GM18517 (cell line): ENCODE data around the gene KPNA6.
A peak's percentile ranks its signal among the peaks of the same experiment; 100 is the strongest.
"Not testable (repeated sequence)": the region's sequence is repeated elsewhere in the genome, so short reads cannot be mapped to it uniquely, and the experiment has no call there.

Source experiments
- ATAC-seq: cut with Tn5 transposase; IDR thresholded peaks from one replicate; pipeline ENCODE4 v1.9.1; 2021; ENCODE audit warnings: mild to moderate bottlenecking, moderate library complexity; ENCODE audit not compliant: unreplicated experiment

Gene KPNA6

DNA sequence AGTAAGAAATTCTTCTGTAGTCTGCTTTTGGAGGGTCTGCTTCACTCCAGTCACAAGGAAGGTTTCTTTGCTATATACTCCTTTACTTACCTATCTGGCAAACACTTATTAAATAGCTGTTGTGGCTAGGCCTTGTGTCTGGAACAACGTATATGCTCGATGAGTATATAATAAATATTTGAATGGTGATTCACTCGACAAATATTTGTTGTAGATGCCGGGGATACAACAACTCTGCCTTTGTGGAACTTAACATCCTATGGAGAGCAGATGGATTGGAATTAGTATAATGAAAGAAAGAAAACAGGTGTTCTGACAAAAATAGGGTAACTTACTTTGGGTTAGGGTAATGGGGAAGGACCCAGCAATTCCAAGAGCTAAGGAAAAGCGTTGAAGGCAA, 31.1 kb downstream of the KPNA6 start:
- ATAC-seq = no peak

DNA sequence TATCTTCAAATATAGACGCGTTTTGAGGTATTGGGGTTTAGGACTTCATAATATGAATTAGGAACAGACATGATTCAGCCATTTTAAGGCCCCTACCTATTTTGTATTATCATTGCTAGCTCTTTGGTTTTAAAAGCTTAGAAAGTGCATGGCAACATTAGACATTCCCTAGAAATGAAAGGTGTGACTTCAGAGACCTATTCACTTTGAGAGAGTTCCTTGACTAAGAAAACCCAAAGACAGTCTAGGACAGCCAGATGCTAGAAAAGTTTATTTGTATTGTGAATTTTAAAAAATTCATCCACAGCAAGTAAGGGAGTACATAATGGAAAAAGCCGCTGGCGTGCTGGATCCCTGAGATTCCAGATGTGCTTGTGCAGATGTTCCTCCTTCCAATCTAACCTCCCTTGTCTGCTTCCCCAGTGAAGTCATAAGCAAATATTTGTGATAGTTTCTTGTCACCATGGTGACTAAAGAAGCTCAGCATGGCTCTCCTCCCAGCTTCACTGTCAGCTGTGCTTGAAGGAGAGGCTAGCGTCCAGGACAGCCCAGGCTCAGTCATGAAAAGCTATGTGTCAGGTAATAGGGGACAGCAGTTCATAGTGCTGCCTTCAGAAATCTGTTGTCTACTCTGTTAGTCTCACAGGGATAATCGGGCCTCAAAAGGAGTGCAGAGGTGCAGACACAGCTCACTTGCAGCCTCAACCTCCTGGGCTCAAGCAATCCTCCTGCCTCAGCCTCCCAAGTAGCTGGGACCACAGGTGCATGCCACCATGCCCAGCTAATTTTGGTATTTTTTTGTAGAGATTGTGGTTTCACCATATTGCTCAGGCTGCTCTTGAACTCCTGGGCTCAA, 34.8 kb downstream of the KPNA6 start:
- ATAC-seq = no peak

DNA sequence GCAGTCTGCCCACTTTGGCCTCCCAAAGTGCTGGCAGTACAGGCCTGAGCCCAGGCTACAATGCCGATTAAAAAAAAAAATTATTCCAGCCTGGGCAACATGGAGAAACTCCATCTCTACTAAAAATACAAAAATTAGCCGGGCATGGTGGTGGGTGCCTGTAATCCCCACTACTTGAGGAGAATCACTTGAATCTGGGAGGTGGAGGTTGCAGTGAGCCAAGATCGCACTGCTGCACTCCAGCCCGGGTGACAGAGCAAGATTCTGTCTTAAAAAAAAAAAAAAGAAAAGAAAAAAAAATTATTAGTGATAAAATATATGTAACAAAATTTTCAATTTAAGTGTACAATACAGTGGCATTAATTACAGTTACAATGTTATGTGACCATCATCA, 35.4 kb downstream of the KPNA6 start:
- not testable (repeated sequence) for ATAC-seq

DNA sequence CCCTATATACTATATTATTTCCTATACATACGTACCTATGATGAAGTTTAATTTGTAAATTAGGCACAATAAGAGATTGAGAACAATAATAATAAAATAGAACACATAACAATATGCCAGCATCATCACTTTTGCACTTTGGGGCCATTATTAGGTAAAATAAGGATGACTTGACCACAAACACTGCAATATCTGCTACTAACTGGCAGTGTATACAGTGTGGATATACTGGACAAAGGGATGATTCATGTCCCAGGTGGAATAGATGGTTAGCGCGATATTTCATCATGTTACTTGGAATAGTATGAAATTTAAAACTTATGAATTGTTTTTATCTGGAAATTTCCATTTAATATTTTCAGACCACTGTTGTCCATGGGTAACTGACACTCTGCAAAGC, 36.2 kb downstream of the KPNA6 start:
- no peak for ATAC-seq

DNA sequence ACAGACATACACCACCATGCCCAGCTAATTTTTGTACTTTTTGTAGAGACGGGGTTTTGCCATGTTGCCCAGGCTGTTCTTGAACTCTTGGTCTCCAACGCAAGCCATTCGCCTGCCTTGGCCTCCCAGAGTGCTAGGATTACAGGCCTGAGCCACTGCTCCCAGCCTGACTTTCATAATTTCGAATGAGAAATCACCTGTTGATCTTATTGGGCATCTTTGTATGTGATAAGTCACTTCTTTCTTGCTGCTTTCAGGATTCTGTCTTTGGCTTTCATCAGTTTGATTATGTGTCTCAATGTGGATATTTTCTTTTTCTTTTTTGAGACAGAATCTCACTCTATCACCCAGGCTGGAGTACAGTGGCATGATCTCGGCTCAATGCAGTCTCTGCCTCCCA, 39.9 kb downstream of the KPNA6 start:
- not testable (repeated sequence) for ATAC-seq

DNA sequence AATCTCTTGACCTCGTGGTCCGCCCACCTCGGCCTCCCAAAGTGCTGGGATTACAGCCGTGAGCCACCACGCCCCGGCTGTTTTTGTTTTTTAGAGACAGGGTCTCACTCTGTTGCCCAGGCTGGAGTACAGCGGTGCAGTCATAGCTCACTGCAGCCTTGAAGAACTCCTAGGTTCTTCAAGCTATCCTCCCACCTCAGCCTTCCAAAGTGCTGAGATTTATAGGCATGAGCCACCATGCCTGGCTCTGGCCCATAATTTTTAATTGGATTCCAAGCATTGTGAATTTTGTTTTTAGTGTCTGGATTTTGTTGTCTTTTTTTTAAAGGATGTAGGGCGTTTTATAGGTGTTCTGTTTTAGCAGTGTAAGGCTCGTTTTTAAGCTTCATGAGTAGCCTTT, 43.0 kb downstream of the KPNA6 start:
- ATAC-seq = no peak

DNA sequence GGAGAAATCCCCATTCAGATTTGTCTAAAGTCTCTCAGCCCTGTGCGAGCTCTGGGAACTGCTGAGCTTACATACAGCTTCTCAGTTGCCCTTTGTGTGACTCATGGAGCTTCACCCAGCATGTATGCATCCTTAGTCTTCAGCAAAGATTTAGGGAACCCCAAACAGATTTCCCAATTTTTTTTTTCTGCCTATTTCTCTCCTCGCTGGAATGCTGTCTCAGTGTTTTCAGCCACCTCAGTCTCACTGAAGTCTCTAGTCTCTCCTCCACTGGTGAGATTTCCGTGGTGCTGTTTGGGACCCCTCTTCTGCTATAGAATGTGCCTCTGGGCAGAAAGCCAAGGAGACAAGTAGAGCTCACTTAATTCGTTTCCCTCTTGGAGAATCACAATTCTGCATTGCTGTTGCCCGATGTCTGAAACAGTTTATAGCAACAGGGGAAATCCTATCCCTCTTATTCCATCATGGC, 43.5 kb downstream of the KPNA6 start:
- ATAC-seq = no peak

DNA sequence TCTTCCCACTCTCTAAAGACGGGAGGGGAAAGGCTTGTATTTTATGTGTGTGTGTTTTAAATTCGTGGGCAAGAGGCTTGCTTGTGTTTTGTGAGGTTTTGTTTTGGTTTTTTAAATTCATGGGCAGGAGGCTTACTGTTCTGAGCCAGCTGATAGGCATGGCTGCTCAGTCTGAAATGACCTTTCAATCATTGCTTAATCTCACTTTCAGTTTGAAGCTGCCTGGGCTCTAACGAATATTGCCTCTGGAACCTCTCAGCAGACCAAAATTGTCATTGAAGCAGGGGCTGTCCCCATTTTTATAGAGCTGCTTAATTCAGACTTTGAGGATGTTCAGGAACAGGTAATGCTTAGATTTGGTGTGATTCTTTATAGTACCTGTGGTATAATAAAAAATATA, 51.3 kb downstream of the KPNA6 start:
- no peak for ATAC-seq

DNA sequence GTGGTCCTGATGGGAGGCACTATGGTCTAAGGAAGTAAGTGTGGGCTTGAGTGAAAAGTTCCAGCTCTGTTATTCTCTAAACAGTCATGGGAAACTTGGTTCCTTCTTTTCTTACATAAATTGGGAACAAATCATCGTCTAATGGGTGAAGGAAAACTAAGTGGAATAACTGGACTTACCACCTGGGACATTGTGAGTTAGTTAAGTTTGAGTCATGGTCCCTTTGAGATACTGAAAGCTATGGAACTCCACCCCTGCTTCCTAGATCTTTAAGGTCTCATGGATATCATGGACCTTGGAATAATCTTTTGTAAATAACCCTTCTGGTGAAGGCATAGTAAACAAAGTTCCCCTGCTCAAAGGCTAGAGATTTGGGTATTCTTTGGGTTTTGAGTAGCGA, 55.5 kb downstream of the KPNA6 start:
- no peak for ATAC-seq

DNA sequence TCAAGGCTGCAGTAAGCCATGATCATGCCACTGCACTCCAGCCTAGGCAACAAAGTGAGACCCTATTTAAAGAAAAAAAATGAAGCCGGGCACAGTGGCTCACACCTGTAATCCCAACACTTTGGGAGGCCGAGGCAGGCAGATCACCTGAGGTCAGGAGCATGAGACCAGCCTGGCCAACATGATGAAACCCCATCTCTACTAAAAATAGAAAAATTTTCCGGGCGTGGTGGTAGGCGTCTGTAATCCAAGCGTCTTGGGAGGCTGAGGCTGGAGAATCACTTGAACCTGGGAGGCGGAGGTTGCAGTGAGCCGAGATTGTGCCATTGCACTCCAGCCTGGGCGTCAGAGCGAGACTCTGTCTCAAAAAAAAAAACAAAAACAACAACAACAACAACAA, 57.8 kb downstream of the KPNA6 start:
- not testable (repeated sequence) for ATAC-seq

DNA sequence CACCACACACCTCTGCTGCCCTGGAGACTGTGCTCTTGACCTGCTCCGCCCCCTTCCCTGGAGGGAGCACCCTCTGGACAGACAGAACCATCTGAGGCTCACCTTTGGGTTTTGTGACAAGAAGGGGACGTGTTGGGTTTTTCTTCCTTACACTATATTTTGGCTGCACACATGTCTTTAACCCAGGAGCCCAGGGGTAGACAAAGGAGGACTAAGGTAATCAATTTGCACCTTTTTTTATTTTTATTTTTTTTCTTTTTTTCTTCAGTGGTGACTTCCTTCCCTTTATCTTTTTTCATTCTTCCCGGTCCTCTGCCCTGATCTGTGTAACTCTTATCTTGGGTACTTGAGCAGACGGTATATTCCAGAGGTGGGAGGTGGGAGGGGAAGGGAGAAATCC, 63.1 kb downstream of the KPNA6 start:
- no peak for ATAC-seq

DNA sequence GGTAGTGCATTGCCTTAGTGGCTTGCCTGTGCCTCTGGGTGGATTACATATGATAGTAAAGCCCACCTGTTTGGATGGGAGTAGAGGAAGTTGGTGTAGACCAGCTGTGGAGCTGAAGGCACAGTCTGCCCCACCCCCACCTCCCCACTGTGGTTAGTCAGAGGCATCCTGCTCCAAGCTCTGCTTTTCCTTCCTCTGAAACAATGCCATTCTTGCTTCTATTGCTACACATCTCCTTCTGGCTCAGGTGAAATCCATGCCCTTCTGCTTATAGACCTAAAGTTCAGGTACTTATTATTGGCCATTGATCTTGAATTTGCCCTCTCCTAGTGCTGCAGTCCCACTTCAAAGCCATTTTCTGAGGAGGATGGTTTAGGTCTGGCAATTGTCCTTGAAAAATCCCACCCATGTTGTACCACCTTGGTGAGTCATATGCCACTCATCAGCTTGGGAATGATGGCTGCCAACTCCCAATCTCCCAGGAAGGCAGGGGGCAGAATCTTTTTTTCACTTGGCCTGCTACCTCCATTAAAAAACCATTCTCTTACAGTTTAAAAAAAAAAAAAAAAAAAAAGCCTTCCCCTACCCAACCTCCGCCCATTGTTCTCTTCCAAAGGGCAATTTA, 64.9 kb downstream of the KPNA6 start:
- ATAC-seq = no peak

DNA sequence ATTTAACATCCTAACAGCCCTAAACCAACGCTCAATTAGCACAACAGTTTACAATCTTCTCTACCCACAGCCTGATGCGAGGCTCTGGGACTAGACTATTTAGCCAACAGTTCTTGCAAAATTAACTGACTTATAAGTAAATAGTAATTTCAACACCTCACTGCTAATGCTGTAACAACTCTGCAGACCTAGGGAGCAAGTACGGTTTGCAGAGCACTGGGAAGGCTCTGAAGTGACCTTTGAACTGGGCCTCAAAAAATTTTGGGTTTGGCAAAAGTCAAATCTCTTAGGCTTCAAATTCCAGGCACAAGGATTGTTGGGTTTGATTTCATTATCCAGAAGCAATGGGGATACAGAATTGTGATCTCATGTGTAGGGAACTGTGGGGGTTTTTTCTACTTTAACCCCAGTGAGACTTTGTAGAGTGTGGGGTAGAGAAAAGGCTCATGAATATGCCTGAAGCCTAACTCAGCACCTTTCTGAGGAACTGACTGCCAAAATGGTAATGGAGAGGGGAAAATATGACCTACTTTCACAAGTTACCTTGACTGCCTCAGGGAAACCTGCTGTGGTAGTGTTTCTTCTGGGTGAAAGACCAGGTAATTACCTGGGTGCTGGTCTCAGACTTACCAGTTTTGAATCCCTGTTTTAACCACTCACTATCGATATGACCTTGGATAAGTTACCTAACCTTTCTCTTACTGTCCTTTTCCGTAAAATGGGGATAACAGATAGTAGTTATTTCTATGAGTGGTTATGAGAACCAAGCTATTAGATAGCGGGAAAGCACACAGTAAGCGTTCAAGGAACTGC, 70.7 kb downstream of the KPNA6 start:
- no peak for ATAC-seq

DNA sequence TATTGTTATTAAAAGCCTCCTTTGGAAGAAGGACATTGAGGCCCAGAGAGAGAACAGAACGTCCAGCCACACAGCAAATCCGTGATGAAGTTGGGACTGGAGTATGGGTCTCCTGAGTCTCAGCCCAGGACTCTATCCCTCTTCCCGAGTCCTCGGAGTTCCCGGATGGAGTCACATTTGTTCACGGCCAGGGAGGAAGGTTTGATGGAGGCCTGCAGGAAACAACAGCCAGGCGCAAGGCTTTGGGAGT, 71.3 kb downstream of the KPNA6 start:
- no peak for ATAC-seq

DNA sequence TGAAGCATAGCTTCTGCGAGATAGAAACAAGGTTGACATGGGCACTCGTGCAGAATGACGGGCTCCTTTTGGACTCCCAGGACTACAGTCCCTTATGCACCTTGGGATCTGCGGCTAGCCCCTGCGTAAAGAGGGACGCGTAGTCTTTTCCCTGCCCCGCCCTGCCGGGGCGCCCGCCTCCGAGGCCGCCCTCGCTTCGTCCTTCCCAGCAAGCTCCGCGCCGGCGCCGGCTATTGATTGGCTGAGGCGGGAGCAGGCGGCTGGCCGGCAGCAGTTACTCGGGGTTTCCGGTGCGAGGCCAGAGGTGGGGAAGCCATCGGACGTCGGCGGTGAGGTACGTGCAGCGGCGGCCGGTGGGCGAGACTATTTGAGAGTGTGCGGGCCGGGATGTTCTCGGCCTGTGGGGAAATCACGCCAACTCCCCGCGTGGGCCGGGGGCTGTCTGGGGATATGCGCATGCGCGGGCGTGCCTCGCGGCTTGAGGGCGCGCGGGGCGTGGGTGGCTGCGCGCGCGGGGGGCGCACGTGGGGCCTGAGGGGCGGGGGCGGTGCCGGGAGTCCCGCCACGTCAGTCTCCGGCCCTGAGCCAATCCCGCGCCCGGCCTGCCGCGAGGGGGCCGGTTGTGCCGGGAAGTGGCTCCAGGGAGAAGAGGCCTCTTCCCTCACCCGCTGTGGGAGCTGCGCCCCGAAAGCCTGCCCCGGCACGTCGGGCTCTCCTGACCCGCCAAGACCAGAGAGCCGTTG, 71.8 kb downstream of the KPNA6 start, which contains the start of gene TXLNA:
TXLNA (plus strand) TSS at position 233 of the 743 bp plus-strand sequence. CDS start 671 bp downstream, outside the sequence.
- ATAC-seq = peak; percentile 68

DNA sequence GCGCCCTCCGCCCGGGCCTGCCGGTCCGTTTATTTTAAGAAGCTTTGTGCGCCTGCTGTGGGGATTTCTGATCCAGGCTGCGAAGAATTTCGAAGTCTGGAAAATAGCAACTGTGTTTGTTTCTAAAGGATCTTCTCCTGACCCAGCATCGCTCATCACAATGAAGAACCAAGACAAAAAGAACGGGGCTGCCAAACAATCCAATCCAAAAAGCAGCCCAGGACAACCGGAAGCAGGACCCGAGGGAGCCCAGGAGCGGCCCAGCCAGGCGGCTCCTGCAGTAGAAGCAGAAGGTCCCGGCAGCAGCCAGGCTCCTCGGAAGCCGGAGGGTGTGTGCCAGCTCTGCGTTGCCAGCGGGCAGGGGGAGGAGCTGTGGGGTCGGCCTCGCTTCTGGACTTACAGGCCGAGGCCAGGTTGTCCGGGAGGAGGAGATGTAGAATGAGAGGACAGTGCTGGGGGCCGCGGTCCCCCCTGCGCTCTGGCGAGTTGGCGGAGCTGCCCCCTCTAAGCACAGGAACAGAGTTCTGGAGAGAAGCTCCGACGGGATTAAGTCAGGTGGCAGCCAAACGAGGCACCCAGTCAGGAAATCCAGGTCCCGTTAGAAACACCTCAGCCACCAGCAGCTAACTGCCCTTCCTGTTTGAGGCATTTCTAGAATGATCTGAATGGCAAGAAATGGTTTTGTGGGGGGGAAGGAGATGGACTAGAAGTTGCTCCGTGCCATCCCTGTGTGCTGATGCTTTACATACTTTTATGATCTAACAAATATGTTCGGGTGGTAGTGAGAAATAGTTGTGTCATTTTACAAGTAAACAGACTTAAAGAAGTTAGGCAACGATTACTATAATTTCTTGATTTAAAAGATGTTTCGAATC, 72.6 kb downstream of the KPNA6 start:
- peak; percentile 24 for ATAC-seq

DNA sequence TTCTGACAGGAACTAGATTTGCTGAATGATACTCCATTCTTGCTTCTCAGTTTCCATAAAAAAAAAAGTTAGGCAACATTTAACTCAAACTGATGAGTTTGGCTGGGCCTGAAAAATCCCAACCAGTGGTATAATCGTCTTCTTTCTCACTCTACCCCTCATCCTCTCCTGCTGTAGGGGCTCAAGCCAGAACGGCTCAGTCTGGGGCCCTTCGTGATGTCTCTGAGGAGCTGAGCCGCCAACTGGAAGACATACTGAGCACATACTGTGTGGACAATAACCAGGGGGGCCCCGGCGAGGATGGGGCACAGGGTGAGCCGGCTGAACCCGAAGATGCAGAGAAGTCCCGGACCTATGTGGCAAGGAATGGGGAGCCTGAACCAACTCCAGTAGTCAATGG, 73.2 kb downstream of the KPNA6 start:
- no peak for ATAC-seq

DNA sequence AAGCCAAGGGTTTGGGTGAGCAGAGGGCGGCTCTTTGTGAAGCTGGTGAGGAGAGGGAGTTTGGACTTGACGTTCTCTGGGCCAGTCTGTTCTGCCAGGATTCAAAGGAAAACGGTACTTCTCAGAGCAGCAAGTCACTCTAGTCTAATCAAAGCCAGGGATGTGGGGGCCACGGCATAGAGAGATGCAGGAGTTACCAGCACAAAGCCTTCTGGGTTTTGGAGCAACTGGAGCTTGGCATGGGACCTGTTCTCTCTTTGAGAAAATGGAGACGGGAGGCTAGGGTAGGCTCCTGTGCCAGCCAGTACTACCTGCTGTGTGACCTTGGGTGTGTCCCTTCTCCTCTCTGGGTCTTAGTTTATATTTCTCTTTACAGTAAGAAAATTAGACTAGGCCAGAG, 73.7 kb downstream of the KPNA6 start:
- no peak for ATAC-seq

DNA sequence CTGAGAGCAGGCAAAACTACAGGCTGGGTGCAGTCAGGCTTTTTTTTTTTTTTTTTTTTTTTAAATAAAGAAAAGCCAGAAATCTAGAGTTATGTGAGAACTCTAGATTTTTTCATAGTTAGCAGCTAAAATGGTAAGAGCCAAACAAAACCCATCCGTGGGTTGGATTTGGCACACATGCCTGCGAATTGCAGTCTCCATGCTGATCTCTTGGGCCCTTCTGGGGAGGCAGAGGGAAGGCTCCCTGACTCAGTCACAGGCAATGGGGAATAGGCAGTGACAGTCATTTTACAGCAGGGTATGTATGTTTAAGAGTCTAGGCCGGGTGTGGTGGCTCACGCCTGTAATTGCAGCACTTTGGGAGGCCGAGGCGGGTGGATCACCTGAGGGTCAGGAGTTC, 74.2 kb downstream of the KPNA6 start:
- no peak for ATAC-seq

DNA sequence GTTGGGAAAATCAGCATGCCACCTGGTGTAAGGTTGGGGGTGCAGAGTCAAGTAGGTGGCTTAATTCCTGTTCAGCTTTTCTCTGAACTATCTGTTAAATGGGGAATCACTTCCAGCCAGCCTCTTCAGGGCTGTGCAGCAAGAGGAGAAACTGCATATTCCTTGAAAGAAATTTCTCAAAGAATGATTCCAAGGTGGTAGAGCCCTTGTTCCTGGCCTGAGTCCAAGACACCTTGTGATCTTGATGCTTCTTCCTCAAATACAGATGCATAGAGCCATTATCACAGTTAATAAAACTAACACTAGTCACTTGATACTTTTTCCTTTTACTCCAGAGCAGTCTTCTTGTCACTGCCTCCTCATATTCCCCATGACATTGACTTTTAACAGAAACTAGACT, 76.8 kb downstream of the KPNA6 start:
- ATAC-seq = no peak
